ENCODE results near the gene ENTREP1.

GRCh38 chr9:69363191-69363590 lies 38.2 kb downstream of the ENTREP1 start:
- TF ChIP-seq CTCF (IDR thresholded peaks at IDR 0.05): no peak
- TF ChIP-seq POLR2A (IDR thresholded peaks at IDR 0.05): no peak

All from upper lobe of left lung (tissue), 4 donors.